Trophoblast cell (in vitro differentiated cells and primary cell): Measurements from ENCODE around the gene KRTAP4-12.
"Not testable (repeated sequence)": the region's sequence is repeated elsewhere in the genome, so short reads cannot be mapped to it uniquely, and the experiment has no call there.

Experiments
- DNase-seq, 2 donors: peaks; one replicate each; pipeline ENCODE4 v3.0.0-alpha.2; 2016
- H2AFZ ChIP-seq: 2 replicates; pipeline ENCODE4 v1.6.1; 2013; ENCODE audit warnings: low read length, moderate library complexity, mild to moderate bottlenecking; ENCODE audit not compliant: insufficient read depth, poor library complexity
- H2AK5ac ChIP-seq: 2 replicates; pipeline ENCODE4 v1.6.1; 2013; ENCODE audit warnings: mild to moderate bottlenecking, low read length
- H2BK120ac ChIP-seq: 2 replicates; pipeline ENCODE4 v1.6.1; 2013; ENCODE audit warnings: low read length, mild to moderate bottlenecking, moderate library complexity; ENCODE audit not compliant: insufficient read depth, poor library complexity
- H2BK12ac ChIP-seq: 2 replicates; pipeline ENCODE4 v1.6.1; 2013; ENCODE audit warnings: mild to moderate bottlenecking, low read length, moderate library complexity
- H2BK5ac ChIP-seq: 2 replicates; pipeline ENCODE4 v1.6.1; 2013; ENCODE audit warnings: low read length, low read depth, moderate library complexity, mild to moderate bottlenecking; ENCODE audit not compliant: poor library complexity
- H3K14ac ChIP-seq: 2 replicates; pipeline ENCODE4 v1.6.1; 2013; ENCODE audit warnings: mild to moderate bottlenecking, low read length
- H3K18ac ChIP-seq: 2 replicates; pipeline ENCODE4 v1.6.1; 2013; ENCODE audit warnings: mild to moderate bottlenecking, low read length
- H3K23ac ChIP-seq: 2 replicates; pipeline ENCODE4 v1.6.1; 2013; ENCODE audit warnings: low read length
- H3K27ac ChIP-seq: 2 replicates; pipeline ENCODE4 v1.5.1; 2013; ENCODE audit warnings: low read depth, mild to moderate bottlenecking, inconsistent platforms, low read length, moderate library complexity
- H3K27me3 ChIP-seq: 2 replicates; pipeline ENCODE4 v1.6.1; 2013; ENCODE audit warnings: inconsistent platforms, mild to moderate bottlenecking, low read length, moderate library complexity; ENCODE audit not compliant: insufficient read depth
- H3K36me3 ChIP-seq, 2 experiments: 1 replicate in 1 of 2; 2 replicates in 1 of 2; pipeline ENCODE4 v1.6.1; 2013; ENCODE audit warnings: low read length in 2 of 2, mild to moderate bottlenecking in 2 of 2, moderate library complexity in 1 of 2; ENCODE audit not compliant: insufficient read depth in 2 of 2, control insufficient read depth in 1 of 2
- H3K4ac ChIP-seq: 2 replicates; pipeline ENCODE4 v1.6.1; 2013; ENCODE audit warnings: low read depth, mild to moderate bottlenecking, low read length, moderate library complexity
- H3K4me1 ChIP-seq, 2 experiments: 1 replicate in 1 of 2; 2 replicates in 1 of 2; pipeline ENCODE4 v1.6.1; 2013; ENCODE audit warnings: low read length in 2 of 2, mild to moderate bottlenecking in 2 of 2, moderate library complexity in 1 of 2; ENCODE audit not compliant: insufficient read depth in 2 of 2, control insufficient read depth in 1 of 2
- H3K4me2 ChIP-seq: 2 replicates; pipeline ENCODE4 v1.6.1; 2013; ENCODE audit warnings: inconsistent platforms, mild to moderate bottlenecking, low read length, moderate library complexity
- H3K4me3 ChIP-seq: 2 replicates; pipeline ENCODE4 v1.5.1; 2013; ENCODE audit warnings: mild to moderate bottlenecking, low read depth, low read length, inconsistent platforms
- H3K79me1 ChIP-seq: one replicate; pipeline ENCODE4 v1.6.1; 2013; ENCODE audit warnings: low read length
- H3K79me2 ChIP-seq: 2 replicates; pipeline ENCODE4 v1.6.1; 2013; ENCODE audit warnings: low read length, mild to moderate bottlenecking; ENCODE audit not compliant: control insufficient read depth, insufficient read depth, poor library complexity
- H3K9ac ChIP-seq: 2 replicates; pipeline ENCODE4 v1.6.1; 2013; ENCODE audit warnings: mild to moderate bottlenecking, low read length
- H3K9me3 ChIP-seq: 2 replicates; pipeline ENCODE4 v1.6.1; 2013; ENCODE audit warnings: low read depth, mild to moderate bottlenecking, control low read depth, inconsistent platforms, low read length; ENCODE audit not compliant: insufficient read depth
- H4K12ac ChIP-seq: 2 replicates; pipeline ENCODE4 v1.6.1; 2013; ENCODE audit warnings: low read depth, mild to moderate bottlenecking, low read length, moderate library complexity
- H4K8ac ChIP-seq: 2 replicates; pipeline ENCODE4 v1.6.1; 2013; ENCODE audit warnings: low read depth, mild to moderate bottlenecking, low read length, moderate library complexity
- H4K91ac ChIP-seq: one replicate; pipeline ENCODE4 v1.6.1; 2013; ENCODE audit warnings: low read depth, mild to moderate bottlenecking, low read length, moderate library complexity
- WGBS: extraction: QIAGEN DNeasy Blood & Tissue Kit; methylation state at CpG from one replicate; pipeline ENCODE4 v1.1.7; 2013; ENCODE audit warnings: missing lambda C conversion rate; ENCODE audit not compliant: insufficient read length, insufficient coverage; ENCODE audit errors: extremely low coverage; 5-methylcytosine and 5-hydroxymethylcytosine counted together

Gene KRTAP4-12

GRCh38 chr17:41127371-41127770 lies 3.4 kb upstream of the KRTAP4-12 start:
- Histone ChIP-seq H4K8ac (no peak overlapping the region), H3K79me1 (no peaks in the 10 kb centered on the region), H3K14ac (no peak overlapping the region), H3K27me3 (no peaks in the 10 kb centered on the region), H3K36me3 (no peaks in the 10 kb centered on the region), H2BK12ac (no peak overlapping the region), H3K4me1 (no peaks in the 10 kb centered on the region), H2AK5ac (no peak overlapping the region), H3K4me2 (no peak overlapping the region), H3K4me3 (no peak overlapping the region), H3K23ac (no peak overlapping the region), H2AFZ (no peak overlapping the region), H3K18ac (no peak overlapping the region), H3K4ac (no peak overlapping the region), H2BK5ac (no peak overlapping the region), H2BK120ac (no peak overlapping the region), H4K91ac (no peak overlapping the region), H3K27ac (no peak overlapping the region), H3K9ac (no peak overlapping the region), H4K12ac (no peak overlapping the region), H3K9me3 (no peaks in the 10 kb centered on the region), H3K79me2 (no peaks in the 10 kb centered on the region)
- no peak for DNase-seq
- no CpG with 5 or more reads among the region's 1 CpG for WGBS

GRCh38 chr17:41126412-41126811 lies 2.4 kb upstream of the KRTAP4-12 start:
- H3K79me1 ChIP-seq = no peaks in the 10 kb centered on the region
- no peaks in the 10 kb centered on the region for H3K79me2 ChIP-seq
- H3K14ac ChIP-seq = no peak overlapping the region
- no peak overlapping the region for H2AK5ac ChIP-seq
- H3K18ac ChIP-seq = no peak overlapping the region
- no peak overlapping the region for H2BK120ac ChIP-seq
- no peak overlapping the region for H4K91ac ChIP-seq
- DNase-seq = no peak
- H2BK12ac ChIP-seq = no peak overlapping the region
- no peak overlapping the region for H4K8ac ChIP-seq
- no peak overlapping the region for H3K4me2 ChIP-seq
- no peaks in the 10 kb centered on the region for H3K36me3 ChIP-seq
- no CpG with 5 or more reads among the region's 3 CpGs for WGBS
- no peak overlapping the region for H2BK5ac ChIP-seq
- H3K4me1 ChIP-seq = no peaks in the 10 kb centered on the region
- no peaks in the 10 kb centered on the region for H3K27me3 ChIP-seq
- no peaks in the 10 kb centered on the region for H3K9me3 ChIP-seq
- H3K9ac ChIP-seq = no peak overlapping the region
- no peak overlapping the region for H4K12ac ChIP-seq
- H3K23ac ChIP-seq = no peak overlapping the region
- no peak overlapping the region for H2AFZ ChIP-seq
- no peak overlapping the region for H3K4ac ChIP-seq
- no peak overlapping the region for H3K27ac ChIP-seq
- H3K4me3 ChIP-seq = no peak overlapping the region

- DNase-seq = peak in 1 of 2 donors; percentile 53
- Histone ChIP-seq H3K9me3 (no peaks in the 10 kb centered on the region), H3K27me3 (no peaks in the 10 kb centered on the region), H2BK12ac (no peak overlapping the region), H3K27ac (no peak overlapping the region), H4K12ac (no peak overlapping the region), H2BK5ac (no peak overlapping the region), H3K14ac (no peak overlapping the region), H2BK120ac (no peak overlapping the region), H3K79me1 (no peaks in the 10 kb centered on the region), H4K8ac (no peak overlapping the region), H3K4me3 (no peak overlapping the region), H3K4me1 (no peaks in the 10 kb centered on the region), H4K91ac (no peak overlapping the region), H3K4me2 (no peak overlapping the region), H3K36me3 (no peaks in the 10 kb centered on the region), H3K18ac (no peak overlapping the region), H3K4ac (no peak overlapping the region), H3K79me2 (no peaks in the 10 kb centered on the region), H3K9ac (no peak overlapping the region), H3K23ac (no peak overlapping the region), H2AK5ac (no peak overlapping the region), H2AFZ (no peak overlapping the region)
- WGBS = no CpG with 5 or more reads among the region's 2 CpGs
Observed at GRCh38 chr17:41125064-41125463, 1.1 kb upstream of the KRTAP4-12 start.

- H3K27me3 ChIP-seq, H3K4me2 ChIP-seq, H3K4ac ChIP-seq, DNase-seq, H2AFZ ChIP-seq, H3K9me3 ChIP-seq, H4K91ac ChIP-seq, H3K4me3 ChIP-seq, H2BK12ac ChIP-seq, H3K18ac ChIP-seq, H3K27ac ChIP-seq, H3K79me2 ChIP-seq, H4K8ac ChIP-seq, H3K9ac ChIP-seq, H3K23ac ChIP-seq, H3K79me1 ChIP-seq, H2AK5ac ChIP-seq, H4K12ac ChIP-seq, H2BK5ac ChIP-seq, H3K4me1 ChIP-seq, H3K14ac ChIP-seq, H2BK120ac ChIP-seq, H3K36me3 ChIP-seq: not testable (repeated sequence)
- no CpG with 5 or more reads among the region's 12 CpGs for WGBS
Observed at GRCh38 chr17:41123292-41123990, 541 bp downstream of the KRTAP4-12 start.
